ENCODE measurements around the gene NAPB.

GRCh38 chr20:23454816-23455215 lies 33.5 kb upstream of the NAPB start:
- TF ChIP-seq CTCF (conservative IDR thresholded peaks at IDR 0.05; ENCODE audit: low read length) (no peak), EZH2phosphoT487 (IDR thresholded peaks at IDR 0.05; ENCODE audit: borderline replicate concordance) (no peak)
